GM19395 (cell line): ENCODE data around the gene CHPT1.
"Not testable (repeated sequence)": the region's sequence is repeated elsewhere in the genome, so short reads cannot be mapped to it uniquely, and the experiment has no call there.

Source experiments
- ATAC-seq: cut with Tn5 transposase; IDR thresholded peaks from one replicate; pipeline ENCODE4 v1.9.1; 2021; ENCODE audit warnings: mild to moderate bottlenecking, moderate library complexity; ENCODE audit not compliant: unreplicated experiment

The CHPT1 gene

GRCh38 chr12:101697197-101697929 is at the start of gene CHPT1:
TSS of gene CHPT1 (plus strand) at chr12:101697640. CDS start at chr12:101697862, 222 bp downstream.
- peak; percentile 71 for ATAC-seq

- no peak for ATAC-seq
Observed at GRCh38 chr12:101647711-101648110, 49.7 kb upstream of the CHPT1 start.

GRCh38 chr12:101648195-101648594 is 49.2 kb upstream of the CHPT1 start:
- ATAC-seq, result no peak

- ATAC-seq, result no peak
Observed at GRCh38 chr12:101650346-101651117, 46.9 kb upstream of the CHPT1 start.

GRCh38 chr12:101653030-101653429 is 44.4 kb upstream of the CHPT1 start:
- ATAC-seq, result no peak

GRCh38 chr12:101653503-101653902 is 43.9 kb upstream of the CHPT1 start:
- no peak for ATAC-seq

- no peak for ATAC-seq
Observed at GRCh38 chr12:101654442-101654841, 43.0 kb upstream of the CHPT1 start.

- ATAC-seq, result no peak
Observed at GRCh38 chr12:101655393-101655792, 42.0 kb upstream of the CHPT1 start.

- ATAC-seq, result not testable (repeated sequence)
Observed at GRCh38 chr12:101660662-101661061, 36.8 kb upstream of the CHPT1 start.

GRCh38 chr12:101663298-101663697 is 34.1 kb upstream of the CHPT1 start:
- no peak for ATAC-seq

GRCh38 chr12:101664992-101665391 is 32.4 kb upstream of the CHPT1 start:
- ATAC-seq, result no peak

GRCh38 chr12:101666052-101666728 is 31.2 kb upstream of the CHPT1 start:
- ATAC-seq, result no peak

GRCh38 chr12:101667591-101667990 is 29.8 kb upstream of the CHPT1 start:
- no peak for ATAC-seq

GRCh38 chr12:101670007-101670671 is 27.3 kb upstream of the CHPT1 start:
- ATAC-seq, result no peak

GRCh38 chr12:101671157-101671791 is 26.2 kb upstream of the CHPT1 start:
- peak; percentile 87 for ATAC-seq

GRCh38 chr12:101671833-101672232 is 25.6 kb upstream of the CHPT1 start:
- peak; percentile 22 for ATAC-seq

GRCh38 chr12:101675555-101675954 is 21.9 kb upstream of the CHPT1 start:
- no peak for ATAC-seq

GRCh38 chr12:101676497-101676896 is 20.9 kb upstream of the CHPT1 start:
- ATAC-seq, result not testable (repeated sequence)

- no peak for ATAC-seq
Observed at GRCh38 chr12:101678081-101678480, 19.4 kb upstream of the CHPT1 start.

- ATAC-seq, result no peak
Observed at GRCh38 chr12:101680240-101680639, 17.2 kb upstream of the CHPT1 start.

- ATAC-seq, result no peak
Observed at GRCh38 chr12:101680647-101681046, 16.8 kb upstream of the CHPT1 start.
